Activated CD8-positive, alpha-beta memory T cell treated with anti-CD3 and anti-CD28 coated beads for 24 hours (primary cell): ENCODE results near the gene ZNF747.
"Not testable (repeated sequence)": the region's sequence is repeated elsewhere in the genome, so short reads cannot be mapped to it uniquely, and the experiment has no call there.

Experiments
- DNase-seq: peaks from one replicate; pipeline ENCODE4 v3.0.0-alpha.2; 2020

Gene ZNF747

GRCh38 chr16:30532285-30533145 is 2.1 kb downstream of the ZNF747 start:
- no peak for DNase-seq

DNA sequence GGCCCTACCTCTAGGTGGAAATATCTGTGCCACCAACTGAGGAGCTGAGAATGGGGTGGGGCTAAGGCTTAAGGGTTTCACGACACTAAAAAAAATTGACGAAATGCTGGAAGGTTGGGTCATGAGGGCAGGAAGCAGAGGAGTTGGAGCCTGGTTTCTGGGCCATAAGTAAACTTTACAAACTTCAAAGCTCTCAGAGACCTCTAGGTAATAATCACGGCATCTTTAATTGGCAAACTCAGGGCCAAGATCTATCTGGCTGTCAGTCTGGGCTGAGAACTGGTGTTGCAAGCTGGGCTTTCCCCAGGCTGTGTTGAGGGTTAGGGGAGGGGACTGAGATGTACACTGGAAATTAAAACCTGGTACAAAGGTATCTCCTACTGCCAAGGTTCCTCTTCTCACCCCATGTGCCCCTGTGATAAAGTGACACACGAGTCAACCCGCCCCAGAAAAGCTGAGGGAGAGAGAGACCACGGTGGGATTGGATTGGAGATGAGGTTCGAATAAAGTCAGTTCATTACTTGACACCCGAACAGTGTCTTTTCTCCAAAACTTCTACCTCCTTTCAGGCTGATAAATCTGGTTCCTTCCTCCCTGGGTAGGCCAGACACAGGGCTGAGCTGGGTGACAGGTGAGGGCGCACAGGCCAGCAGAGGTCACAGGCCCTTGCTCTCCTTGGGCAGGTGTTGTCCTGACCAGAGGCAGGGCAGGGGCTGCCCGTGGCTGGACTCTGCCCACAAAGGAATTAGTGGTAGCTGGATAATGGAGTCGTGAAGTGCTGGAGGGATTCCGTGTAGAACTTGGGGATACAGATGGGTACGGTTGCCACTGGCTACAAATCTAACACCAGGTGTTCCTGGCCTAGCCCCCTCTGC is 4.3 kb downstream of the ZNF747 start:
- no peak for DNase-seq

DNA sequence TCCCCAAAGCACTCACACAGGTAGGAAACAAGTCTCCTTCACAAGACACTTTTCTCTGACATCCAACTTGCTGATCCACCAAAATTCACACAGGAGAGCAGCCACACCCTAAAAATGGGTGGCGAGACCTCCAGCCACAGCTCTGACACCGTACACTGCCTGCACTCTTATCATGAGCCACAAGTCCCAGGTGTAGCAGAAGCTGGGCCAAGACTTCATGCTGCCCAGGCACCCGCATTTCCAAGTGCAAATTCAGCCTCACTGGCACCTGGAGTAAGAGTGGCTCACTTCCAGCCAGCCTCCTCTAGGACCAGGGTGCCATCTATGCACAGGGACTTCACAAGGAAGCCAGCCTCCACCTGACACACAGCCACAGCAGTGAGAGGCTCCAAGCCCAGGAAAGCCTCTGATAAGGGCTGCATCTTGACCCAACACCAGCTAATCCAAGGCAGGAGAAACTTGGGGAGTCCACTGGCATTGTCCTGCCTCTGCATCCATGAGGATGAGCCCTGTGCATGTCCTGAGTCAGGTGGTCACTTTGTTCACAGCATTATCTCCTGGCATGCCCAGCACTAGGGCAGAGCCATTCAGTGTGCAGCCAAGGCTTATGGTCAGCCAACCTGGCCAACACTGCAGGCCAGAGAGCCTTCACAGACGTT is 5.7 kb downstream of the ZNF747 start:
- DNase-seq: no peak

GRCh38 chr16:30527635-30528178 is 7.0 kb downstream of the ZNF747 start:
- no peak for DNase-seq

DNA sequence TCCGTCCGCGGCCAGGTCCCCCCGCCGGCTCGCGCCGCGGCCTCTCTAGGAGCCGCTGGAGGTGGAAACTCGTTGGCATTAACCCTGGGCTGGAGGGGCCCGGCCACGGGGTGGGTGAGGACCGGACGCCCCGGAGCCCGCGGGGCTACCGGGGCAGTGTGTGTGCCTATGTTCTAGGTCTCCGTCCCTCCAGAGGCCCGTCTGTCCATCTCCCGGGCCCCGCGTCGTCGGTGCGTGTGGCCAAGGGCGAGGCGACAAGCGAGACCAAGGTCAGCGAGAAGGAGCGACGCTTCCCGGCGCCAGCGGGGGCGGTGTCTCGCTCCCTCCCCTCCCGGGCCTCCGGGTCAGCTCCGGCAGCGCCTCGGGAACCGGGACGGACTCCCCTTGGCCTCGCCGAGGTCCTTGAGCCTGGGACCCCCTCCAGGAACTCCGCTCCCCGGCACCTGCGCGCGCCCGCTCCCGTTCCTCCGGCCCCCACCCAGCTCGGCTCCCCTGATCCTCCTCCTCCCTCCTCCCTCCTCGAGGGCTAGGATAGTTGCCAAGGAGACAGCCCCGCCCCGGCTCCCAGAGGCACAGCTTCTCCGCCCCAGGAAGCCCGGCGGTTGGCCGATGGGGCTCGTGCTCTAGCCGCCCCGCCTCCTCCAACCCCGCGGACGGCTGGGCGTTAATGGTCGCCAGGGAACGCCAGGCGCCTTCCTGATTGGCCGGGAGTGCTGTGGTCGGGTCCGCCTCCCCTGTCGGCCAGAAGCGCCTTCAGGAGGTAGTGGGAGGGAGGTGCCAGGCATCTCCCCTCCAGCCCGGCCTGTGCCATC is 7.6 kb downstream of the ZNF747 start:
- DNase-seq: peak; percentile 95

DNA sequence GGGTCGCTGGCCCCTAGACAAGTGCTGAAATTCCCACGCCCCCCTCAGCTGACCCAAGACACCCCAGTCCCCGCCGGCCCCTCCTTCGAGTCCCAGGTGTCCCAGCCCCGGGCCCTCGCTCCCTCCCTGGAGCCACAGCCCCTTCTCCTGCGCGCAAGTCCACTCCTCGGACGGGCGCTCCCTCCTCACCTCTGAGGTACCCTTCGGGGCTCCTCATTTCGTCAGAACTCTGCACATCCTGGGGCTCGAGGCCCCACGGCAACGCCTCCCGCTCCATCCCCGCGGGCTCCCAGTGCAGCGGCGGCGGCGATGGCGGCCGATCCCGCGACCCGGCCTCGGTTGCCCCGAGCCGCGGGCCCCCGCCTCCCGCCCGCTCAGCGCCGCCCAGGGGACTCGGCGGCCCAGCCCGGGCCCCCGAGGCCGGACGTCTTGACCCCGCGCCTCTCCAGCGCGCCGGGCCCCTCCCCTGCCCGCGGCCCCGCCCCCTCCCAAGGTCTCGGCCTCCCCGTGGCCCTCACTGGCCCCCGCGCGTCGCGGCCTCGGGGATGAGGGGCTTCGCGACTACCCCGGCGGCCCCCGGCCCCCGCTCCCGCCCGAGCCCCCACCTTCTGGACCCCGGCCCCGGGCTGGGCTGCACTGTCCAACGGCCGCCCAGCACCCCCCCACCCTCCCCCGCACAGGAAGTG is 8.4 kb downstream of the ZNF747 start, which contains the start of gene ZNF768:
Gene ZNF768 (minus strand): TSS at position 430 of the 686 bp plus-strand sequence. CDS start 153 bp downstream, at position 277.
- DNase-seq: peak; percentile 73

DNA sequence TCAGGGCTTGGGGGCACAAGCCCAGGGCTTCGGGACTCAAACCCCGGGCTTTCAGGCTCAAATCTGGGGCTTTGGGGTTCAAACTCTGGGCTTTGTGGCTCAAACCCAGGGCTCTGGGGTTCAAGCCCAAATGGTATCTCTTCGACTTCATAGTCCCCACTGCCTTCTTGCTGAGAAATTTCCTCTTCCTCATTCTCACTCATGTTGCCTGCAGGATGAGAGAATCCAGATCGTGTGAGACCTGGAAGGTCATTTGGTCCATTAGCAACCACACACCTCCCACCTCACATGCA is 8.9 kb downstream of the ZNF747 start:
- DNase-seq: no peak

DNA sequence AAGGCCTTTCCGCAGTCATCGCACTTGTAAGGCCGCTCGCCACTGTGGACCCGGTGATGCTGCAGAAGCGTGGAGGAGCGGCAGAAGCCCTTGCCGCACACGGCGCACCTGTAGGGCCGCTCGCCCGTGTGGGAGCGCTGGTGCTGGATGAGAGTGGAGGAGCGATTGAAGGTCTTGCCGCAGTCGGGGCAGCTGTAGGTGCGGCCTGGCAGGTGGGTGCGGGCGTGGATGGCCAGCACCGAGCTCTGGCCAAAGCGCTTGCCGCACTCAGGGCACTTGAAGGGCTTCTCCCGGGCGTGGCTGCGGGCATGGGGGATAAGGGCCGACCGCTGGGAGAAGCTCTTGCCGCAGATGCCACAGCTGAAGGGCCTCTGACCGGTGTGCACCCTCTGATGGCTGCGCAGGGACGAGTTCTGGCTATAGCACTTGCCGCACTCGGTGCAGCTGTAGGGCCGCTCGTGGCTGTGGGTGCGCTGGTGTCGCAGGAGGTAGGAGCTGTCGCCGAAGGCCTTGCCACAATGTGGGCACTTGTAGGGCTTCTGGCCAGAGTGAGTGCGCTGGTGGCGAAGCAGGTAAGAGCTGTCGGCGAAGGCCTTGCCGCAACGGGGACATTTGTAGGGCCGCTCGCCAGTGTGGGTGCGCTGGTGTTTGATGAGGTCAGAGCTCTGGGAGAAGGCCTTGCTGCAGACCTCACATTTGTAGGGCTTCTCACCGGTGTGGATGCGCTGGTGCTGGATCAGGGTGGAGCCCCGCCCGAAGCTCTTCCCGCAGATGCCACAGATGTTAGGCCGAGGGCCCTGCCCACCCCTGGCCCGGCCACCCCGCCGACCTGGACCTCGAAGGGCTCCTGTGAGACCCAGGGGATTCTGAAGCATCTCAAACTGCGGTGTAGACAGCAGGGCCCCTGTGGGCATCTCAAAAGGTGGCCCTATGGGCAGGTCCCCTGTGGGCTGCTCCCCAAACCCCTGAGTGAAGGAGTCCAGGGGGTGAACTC is 9.8 kb downstream of the ZNF747 start:
- no peak for DNase-seq

DNA sequence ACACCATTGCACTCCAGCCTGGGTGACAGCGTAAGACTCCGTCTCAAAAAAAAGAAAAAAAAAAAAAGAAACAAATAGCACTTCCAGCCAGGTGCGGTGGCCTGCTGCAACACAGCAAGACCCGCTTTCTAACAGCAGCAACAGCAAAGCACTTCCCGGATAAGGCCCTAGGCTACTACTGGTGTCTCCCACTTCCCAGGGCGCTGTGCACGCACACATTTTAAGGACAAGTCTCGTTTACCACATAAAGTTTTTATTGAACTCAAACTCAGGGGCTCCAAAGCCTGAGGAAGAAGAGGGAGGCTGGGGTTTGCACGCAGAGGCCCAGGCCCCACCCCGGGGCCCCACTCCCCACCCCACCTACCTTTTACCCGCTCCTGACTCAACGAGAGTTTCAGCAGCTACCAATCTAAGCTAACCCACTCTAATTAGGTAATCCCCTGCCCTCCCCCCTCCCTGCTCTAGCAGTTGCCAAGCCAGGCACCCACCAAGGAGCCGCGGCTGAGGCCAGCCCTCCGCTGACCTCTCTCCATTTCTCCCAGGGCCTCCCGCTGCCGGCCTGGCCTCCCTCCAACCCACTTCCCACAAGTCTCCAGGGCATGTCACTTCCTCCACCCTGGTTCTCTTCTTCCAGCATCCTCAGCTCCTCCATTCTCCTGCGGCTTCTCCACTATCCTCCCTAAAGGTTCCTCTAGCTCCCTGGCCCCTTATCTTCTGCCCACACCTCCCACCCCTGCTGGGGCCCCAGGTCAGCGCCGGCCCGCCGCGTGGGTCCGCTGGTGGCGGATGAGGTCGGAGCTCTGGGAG is 10.7 kb downstream of the ZNF747 start:
- DNase-seq: no peak

DNA sequence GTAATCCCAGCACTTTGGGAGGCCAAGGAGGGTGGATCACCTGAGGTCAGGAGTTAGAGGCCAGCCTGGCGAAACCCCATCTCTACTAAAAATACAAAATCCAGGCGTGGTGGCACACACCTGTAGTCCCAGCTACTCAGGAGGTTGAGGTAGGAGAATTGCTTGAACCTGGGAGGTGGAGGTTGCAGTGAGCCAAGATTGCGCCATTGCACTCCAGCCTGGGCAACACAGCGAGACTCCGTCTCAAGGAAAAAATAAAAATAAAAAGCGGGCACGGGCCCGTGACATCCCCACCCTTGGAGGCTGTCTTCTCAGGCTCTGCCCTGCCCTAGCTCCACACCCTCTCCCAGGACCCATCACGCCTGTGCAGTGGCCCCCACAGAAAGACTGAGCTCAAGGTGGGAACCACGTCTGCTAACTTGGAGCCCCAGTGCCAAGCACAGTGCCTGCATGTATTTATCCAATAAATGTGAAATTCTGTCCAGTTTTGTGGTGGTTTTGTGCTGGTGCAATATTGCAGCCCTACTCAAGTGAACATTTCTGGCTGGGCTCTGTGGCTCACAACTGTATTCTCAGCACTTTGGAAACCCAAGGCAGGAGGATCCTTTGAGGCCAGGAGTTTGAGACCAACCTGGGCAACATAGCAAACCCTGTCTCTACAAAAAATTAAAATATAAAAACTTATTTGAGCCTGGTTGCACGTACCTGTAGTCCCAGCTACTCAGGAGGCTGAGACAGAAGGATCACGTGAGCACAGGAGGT is 11.8 kb downstream of the ZNF747 start:
- not testable (repeated sequence) for DNase-seq

GRCh38 chr16:30521873-30522641 is 12.6 kb downstream of the ZNF747 start:
- no peak for DNase-seq

DNA sequence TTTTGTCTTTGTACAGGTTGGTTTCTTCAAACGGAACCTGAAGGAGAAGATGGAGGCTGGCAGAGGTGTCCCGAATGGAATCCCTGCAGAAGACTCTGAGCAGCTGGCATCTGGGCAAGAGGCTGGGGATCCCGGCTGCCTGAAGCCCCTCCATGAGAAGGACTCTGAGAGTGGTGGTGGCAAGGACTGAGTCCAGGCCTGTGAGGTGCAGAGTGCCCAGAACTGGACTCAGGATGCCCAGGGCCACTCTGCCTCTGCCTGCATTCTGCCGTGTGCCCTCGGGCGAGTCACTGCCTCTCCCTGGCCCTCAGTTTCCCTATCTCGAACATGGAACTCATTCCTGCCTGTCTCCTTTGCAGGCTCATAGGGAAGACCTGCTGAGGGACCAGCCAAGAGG is 13.2 kb downstream of the ZNF747 start:
- no peak for DNase-seq

GRCh38 chr16:30519120-30520049 is 15.3 kb downstream of the ZNF747 start:
- no peak for DNase-seq

DNA sequence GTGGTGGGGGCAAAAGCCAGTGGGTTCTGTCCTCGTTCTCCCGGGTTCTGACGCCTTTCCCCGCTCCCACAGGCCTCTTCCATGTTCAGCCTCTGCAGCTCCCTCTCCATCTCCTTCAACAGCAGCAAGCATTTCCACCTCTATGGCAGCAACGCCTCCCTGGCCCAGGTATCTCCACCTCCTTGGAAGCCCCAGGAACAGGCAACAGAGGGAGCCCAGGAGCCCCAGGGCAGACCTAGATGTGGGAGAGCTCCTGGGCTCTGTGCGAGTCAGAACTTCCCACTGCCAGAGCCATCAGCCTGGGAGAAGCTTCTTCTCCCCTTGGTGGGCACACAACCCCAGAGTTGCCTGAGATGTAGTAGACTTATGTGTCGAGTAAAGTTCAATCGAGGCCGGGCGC is 16.1 kb downstream of the ZNF747 start:
- no peak for DNase-seq

GRCh38 chr16:30515275-30515674 is 19.4 kb downstream of the ZNF747 start:
- DNase-seq: no peak

DNA sequence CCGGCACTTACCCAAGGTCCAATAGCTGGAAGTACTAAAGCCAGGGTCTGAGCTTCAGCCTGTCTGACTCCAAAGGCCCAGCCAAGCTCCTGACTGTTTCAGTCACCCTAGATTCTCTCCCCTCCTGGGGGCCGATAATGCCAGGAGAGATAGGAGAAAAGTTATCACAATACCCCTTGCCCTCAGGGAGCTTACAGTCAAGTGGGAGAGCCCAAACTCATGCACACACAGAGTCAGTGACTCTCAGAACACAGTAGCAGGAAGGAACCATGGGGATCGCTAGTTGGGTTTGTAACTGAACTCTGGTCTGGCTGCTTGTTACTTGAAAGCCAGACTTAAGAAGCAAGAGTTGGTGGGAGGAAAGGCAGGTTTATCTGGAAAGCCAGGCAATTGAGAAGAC is 23.1 kb downstream of the ZNF747 start:
- DNase-seq: no peak
